ENCODE results near the gene DNAI7. TPM values are rescaled to one million over a fixed set of nuclear protein-coding genes. Genes with fewer than 3 reads are reported as not detected.

Gene DNAI7
- total RNA-seq, 1 experiment from 2014 or later: 0.10 TPM

DNA sequence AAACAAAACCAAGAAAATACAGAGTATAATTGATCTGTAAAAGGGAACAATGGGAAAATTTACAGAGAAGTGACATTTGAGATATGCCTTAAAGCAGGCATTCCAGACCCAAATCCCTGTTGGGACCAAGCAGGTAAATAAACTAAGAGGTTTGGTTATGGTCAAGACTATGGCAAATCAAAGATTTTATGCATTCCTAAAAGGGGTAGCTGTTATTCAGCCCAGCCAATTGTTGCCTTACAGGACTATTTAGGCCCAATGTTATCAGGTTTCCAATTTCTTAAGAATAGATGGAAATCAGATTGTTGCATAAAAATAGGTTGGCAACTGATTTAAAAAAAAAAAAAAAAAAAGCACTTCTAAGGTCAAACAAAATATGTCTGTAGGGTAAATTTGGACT, 5.3 kb downstream of the DNAI7 start:
- Histone ChIP-seq H3K27me3 (ENCODE audit: control insufficient read depth, insufficient read depth, low read length) (peaks cover 9% of the 10 kb centered on the region; the same call in 1 of the 2 replicates), H3K36me3 (ENCODE audit: control insufficient read depth, insufficient read depth, low read length) (no peaks in the 10 kb centered on the region), H3K4me1 (ENCODE audit: control insufficient read depth, insufficient read depth, low read length) (peaks cover 6% of the 10 kb centered on the region; the same call in 1 of the 2 replicates), H3K4me3 (ENCODE audit: low read depth in 2 of 2, low read length in 2 of 2) (no peak overlapping the region), H3K9me3 (ENCODE audit: control insufficient read depth, insufficient read depth, low read depth, low read length) (no peaks in the 10 kb centered on the region), H3K27ac (ENCODE audit: low read length) (no peak overlapping the region)
- in situ Hi-C loops (cut with HindIII; ENCODE audit: low pct_unique_long_range_greater_than_20kb, low sequenced_read_pairs): no loop called here
- TF ChIP-seq TCF7L2 (IDR thresholded peaks at IDR 0.05; ENCODE audit: low read depth, low read length) (no peak), POLR2AphosphoS5 (IDR thresholded peaks at IDR 0.05; ENCODE audit: low read depth, low read length) (no peak), REST (IDR thresholded peaks at IDR 0.05; ENCODE audit: insufficient read depth in 1 of 2, low read depth in 2 of 2, low read length in 1 of 2) (no peak), SIN3A (IDR thresholded peaks at IDR 0.05; ENCODE audit: borderline replicate concordance, insufficient read depth, low read depth, low read length) (no peak)
- TF ChIP-seq, protein P1, sequence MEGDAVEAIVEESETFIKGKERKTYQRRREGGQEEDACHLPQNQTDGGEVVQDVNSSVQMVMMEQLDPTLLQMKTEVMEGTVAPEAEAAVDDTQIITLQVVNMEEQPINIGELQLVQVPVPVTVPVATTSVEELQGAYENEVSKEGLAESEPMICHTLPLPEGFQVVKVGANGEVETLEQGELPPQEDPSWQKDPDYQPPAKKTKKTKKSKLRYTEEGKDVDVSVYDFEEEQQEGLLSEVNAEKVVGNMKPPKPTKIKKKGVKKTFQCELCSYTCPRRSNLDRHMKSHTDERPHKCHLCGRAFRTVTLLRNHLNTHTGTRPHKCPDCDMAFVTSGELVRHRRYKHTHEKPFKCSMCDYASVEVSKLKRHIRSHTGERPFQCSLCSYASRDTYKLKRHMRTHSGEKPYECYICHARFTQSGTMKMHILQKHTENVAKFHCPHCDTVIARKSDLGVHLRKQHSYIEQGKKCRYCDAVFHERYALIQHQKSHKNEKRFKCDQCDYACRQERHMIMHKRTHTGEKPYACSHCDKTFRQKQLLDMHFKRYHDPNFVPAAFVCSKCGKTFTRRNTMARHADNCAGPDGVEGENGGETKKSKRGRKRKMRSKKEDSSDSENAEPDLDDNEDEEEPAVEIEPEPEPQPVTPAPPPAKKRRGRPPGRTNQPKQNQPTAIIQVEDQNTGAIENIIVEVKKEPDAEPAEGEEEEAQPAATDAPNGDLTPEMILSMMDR (IDR thresholded peaks at IDR 0.05): no peak
- BruUV-seq (replicated peaks): no TSS peak
- POLR2A ChIA-PET: no interaction called here
- DNase-seq (ENCODE audit: low read depth, low spot score): no peak
- CTCF ChIA-PET: no interaction called here
- no peak for ATAC-seq
- intact Hi-C loops (cut with micrococcal nuclease; ENCODE audit: unreplicated experiment): no loop called here

- no peak for ATAC-seq
- CTCF ChIA-PET: no interaction called here
- POLR2A ChIA-PET: no interaction called here
- Histone ChIP-seq H3K4me3 (ENCODE audit: low read depth in 2 of 2, low read length in 2 of 2) (no peak overlapping the region), H3K4me1 (ENCODE audit: control insufficient read depth, insufficient read depth, low read length) (no peaks in the 10 kb centered on the region), H3K9me3 (ENCODE audit: control insufficient read depth, insufficient read depth, low read depth, low read length) (no peaks in the 10 kb centered on the region), H3K27ac (ENCODE audit: low read length) (no peak overlapping the region), H3K27me3 (ENCODE audit: control insufficient read depth, insufficient read depth, low read length) (peaks cover 14% of the 10 kb centered on the region; the same call in 1 of the 2 replicates), H3K36me3 (ENCODE audit: control insufficient read depth, insufficient read depth, low read length) (no peaks in the 10 kb centered on the region)
- DNase-seq (ENCODE audit: low read depth, low spot score): no peak
- intact Hi-C loops (cut with micrococcal nuclease; ENCODE audit: unreplicated experiment) (no loop called here), in situ Hi-C loops (cut with HindIII; ENCODE audit: low pct_unique_long_range_greater_than_20kb, low sequenced_read_pairs) (no loop called here)
- TF ChIP-seq REST (IDR thresholded peaks at IDR 0.05; ENCODE audit: insufficient read depth in 1 of 2, low read depth in 2 of 2, low read length in 1 of 2) (no peak), POLR2AphosphoS5 (IDR thresholded peaks at IDR 0.05; ENCODE audit: low read depth, low read length) (no peak), SIN3A (IDR thresholded peaks at IDR 0.05; ENCODE audit: borderline replicate concordance, insufficient read depth, low read depth, low read length) (no peak), TCF7L2 (IDR thresholded peaks at IDR 0.05; ENCODE audit: low read depth, low read length) (no peak)
- TF ChIP-seq, protein P1 (IDR thresholded peaks at IDR 0.05): no peak
- no TSS peak for BruUV-seq (replicated peaks)
Measured at GRCh38 chr12:25187781-25188180, 7.2 kb downstream of the DNAI7 start.
